Activated CD4-positive, alpha-beta memory T cell treated with anti-CD3 and anti-CD28 coated beads, Interleukin-2, amount 10 ng/mL, durations not matched to agents 7 days and 5 days (primary cell): ENCODE results near the gene ADAM33. TPM values are rescaled to one million over a fixed set of nuclear protein-coding genes. Genes with fewer than 3 reads are reported as not detected.

Source experiments
- CTCF ChIA-PET: fragments of 350-600 bp; sonication (Branson Sonifier 250); formaldehyde crosslinking; loops from one replicate; lab custom pipeline; 2021; ENCODE audit warnings: antibody characterized with exemption, inconsistent platforms; lab: Charles Lee
- POLR2A ChIA-PET: fragments of 350-600 bp; sonication (Branson Sonifier 250); formaldehyde crosslinking; loops from one replicate; lab custom pipeline; 2021; ENCODE audit warnings: antibody characterized with exemption; lab: Charles Lee
- DNase-seq: peaks from one replicate; pipeline ENCODE4 v3.0.0-alpha.2; 2020
- H3K27ac Mint-ChIP-seq: one replicate; pipeline ENCODE4 v1.8.0; 2021; ENCODE audit warnings: mild to moderate bottlenecking, mixed read lengths
- H3K27me3 Mint-ChIP-seq: one replicate; pipeline ENCODE4 v1.8.0; 2021; ENCODE audit warnings: mixed read lengths
- H3K36me3 Mint-ChIP-seq: one replicate; pipeline ENCODE4 v1.8.0; 2021; ENCODE audit warnings: low read depth, mixed read lengths
- H3K4me1 Mint-ChIP-seq: one replicate; pipeline ENCODE4 v1.8.0; 2021; ENCODE audit warnings: mixed read lengths
- H3K4me3 Mint-ChIP-seq: one replicate; pipeline ENCODE4 v1.8.0; 2021; ENCODE audit warnings: mild to moderate bottlenecking, mixed read lengths
- H3K9me3 Mint-ChIP-seq: one replicate; pipeline ENCODE4 v1.8.0; 2021; ENCODE audit warnings: mixed read lengths
- total RNA-seq, 2 experiments: library from RNA; stranded (reverse); gene quantifications; one replicate each; pipeline ENCODE4 v1.2.3, GENCODE V29; 2021

ADAM33 gene
- total RNA-seq, 2 experiments from 2014 or later, result not detected

DNA sequence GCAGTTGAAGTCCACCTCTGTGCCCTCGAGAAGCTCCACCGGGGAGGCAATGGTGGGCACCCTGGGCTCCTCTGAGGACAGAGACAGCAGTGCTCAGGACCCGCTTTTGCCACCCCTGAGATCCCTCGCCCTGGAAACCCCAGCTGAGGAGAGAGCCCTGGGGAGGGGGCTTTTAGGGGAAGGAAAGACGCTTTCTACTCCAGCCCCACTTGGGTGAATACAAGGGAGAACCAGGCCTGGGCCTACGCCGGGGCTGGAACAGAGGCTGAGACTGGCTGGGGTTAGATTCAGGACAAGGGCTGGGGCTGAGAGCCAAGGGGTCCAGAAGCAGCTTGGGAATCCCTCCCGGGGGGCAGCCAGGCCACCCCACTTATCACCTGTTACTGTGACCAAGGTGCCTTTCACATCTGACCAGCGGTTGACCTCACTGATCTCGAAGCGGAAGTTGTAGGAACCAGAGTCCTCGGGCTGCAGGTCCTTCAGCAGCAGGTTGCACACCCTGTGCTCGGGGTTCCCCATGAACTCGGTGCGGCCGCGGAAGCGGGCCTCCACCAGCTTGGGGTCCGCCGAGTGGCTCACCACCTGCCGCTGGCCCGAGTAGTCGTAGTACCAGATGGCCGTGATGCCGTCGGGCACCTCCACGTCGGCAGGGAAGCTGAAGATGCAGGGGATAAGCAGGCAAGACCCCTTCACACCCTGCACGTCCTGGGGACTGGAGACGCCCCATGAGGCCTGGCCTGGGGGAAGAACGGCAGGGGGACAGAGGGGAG is 24.3 kb upstream of the ADAM33 start:
- ChIA-PET POLR2A (interaction anchor here (1.5 kb wide), 1 partner anchor 29 kb away, joined by 5 read pairs; no protein-coding TSS in a partner anchor), CTCF (interaction anchor here (2.6 kb wide), 1 partner anchor 29 kb away, joined by 13 read pairs; no protein-coding TSS in a partner anchor)
- Mint-ChIP-seq H3K27me3 (peaks cover 9% of the 10 kb centered on the region), H3K4me1 (peaks cover 9% of the 10 kb centered on the region), H3K36me3 (no peaks in the 10 kb centered on the region), H3K27ac (no peak overlapping the region), H3K9me3 (no peaks in the 10 kb centered on the region), H3K4me3 (no peak overlapping the region)
- DNase-seq, result no peak

DNA sequence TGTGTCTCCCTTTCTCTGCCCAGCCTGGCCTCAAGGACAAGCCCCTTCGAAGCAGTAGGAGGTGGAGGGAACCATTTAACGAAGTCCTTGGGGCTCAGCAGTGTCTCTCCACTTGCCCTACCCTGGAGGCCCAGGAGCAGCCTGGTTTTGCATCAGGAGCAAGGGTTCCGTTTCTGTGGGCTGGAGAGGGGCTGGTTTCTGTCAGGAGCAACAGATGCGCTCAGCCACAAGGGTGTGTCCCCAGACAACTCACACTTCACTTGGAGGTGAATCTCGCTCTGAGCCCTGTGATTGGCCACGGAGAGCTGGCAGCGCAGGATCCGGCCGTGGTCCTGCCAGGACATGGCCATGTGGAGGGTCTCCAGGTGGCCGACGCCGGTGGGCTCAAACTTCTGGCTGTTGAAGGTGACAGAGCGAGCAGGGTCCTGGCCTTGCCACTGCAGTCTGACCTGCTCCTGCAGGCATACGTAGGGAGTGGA is 23.7 kb upstream of the ADAM33 start:
- no peaks in the 10 kb centered on the region for H3K36me3 Mint-ChIP-seq
- H3K27me3 Mint-ChIP-seq, result peaks cover 9% of the 10 kb centered on the region
- no peak overlapping the region for H3K27ac Mint-ChIP-seq
- ChIA-PET POLR2A (no interaction called here), CTCF (no interaction called here)
- peaks cover 9% of the 10 kb centered on the region for H3K4me1 Mint-ChIP-seq
- no peak for DNase-seq
- H3K4me3 Mint-ChIP-seq, result no peak overlapping the region
- no peaks in the 10 kb centered on the region for H3K9me3 Mint-ChIP-seq

DNA sequence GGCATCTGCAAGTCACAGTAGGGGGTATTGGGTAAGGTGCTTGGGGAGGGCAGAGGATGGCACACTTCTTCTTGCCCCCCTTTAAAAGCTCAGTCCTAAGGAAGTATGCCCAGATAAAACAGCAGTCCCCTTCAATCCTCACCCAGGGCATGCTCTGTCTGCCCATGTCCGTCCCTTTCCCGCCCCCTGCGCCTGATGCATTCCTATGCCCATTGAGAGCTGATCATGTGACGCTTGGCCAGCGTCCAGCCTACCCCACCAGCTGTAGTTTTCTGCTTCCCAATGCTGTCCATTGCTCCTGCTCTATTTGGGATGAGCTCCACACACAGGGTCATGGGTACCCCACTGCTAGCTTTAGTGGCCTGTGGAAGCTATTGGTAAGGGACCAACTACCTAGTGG is 22.3 kb upstream of the ADAM33 start:
- no peak overlapping the region for H3K4me3 Mint-ChIP-seq
- DNase-seq, result no peak
- H3K9me3 Mint-ChIP-seq, result no peaks in the 10 kb centered on the region
- POLR2A ChIA-PET, result no interaction called here
- CTCF ChIA-PET, result interaction anchor here (0.6 to 1.0 kb wide), 2 partner anchors 141 to 521 kb away, joined by 3 read pairs; no protein-coding TSS in a partner anchor
- H3K27ac Mint-ChIP-seq, result no peak overlapping the region
- H3K36me3 Mint-ChIP-seq, result no peaks in the 10 kb centered on the region
- peaks cover 7% of the 10 kb centered on the region for H3K27me3 Mint-ChIP-seq
- peaks cover 1% of the 10 kb centered on the region for H3K4me1 Mint-ChIP-seq

DNA sequence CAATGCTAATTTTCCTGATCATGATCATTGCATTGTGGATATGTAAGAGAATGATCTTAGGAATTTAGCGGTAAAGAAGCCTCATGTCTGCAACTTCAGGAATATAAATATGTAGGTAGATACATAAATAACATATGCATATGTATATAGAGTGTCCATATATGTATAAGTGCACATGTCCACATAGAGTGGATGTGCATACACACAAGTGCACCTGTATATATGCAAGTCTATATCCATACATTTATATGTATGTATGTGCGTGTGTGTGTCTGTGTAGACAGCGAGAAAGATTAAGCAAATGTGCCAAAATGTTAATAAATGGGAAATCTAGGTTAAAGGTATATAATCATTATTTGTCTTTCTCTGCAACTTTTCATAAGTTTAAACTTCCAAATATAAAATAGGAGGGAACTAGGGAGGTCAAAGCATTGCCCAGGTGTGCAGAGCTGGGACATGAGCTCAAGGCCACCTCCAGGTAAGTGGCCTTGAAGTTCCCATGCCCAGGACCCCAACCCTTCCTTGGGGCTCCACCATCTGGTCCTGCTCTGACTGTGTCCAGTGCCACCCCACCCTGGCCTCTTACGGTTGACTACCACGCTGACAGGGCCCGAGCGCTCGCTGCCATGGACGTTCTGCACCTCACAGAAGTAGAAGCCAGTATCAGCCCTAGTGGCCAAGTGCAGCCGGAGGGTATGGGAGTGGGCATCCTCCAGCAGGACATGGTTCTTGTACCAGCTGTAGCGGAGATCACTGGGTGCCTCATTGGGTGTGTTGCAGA is 21.0 kb upstream of the ADAM33 start:
- H3K36me3 Mint-ChIP-seq, result no peaks in the 10 kb centered on the region
- ChIA-PET CTCF (interaction anchor here (1.3 kb wide), 1 partner anchor 8 kb away, joined by 5 read pairs; no protein-coding TSS in a partner anchor), POLR2A (no interaction called here)
- no peaks in the 10 kb centered on the region for H3K4me1 Mint-ChIP-seq
- DNase-seq, result no peak
- peaks cover 4% of the 10 kb centered on the region for H3K27me3 Mint-ChIP-seq
- H3K4me3 Mint-ChIP-seq, result no peak overlapping the region
- H3K27ac Mint-ChIP-seq, result no peak overlapping the region
- H3K9me3 Mint-ChIP-seq, result no peaks in the 10 kb centered on the region

DNA sequence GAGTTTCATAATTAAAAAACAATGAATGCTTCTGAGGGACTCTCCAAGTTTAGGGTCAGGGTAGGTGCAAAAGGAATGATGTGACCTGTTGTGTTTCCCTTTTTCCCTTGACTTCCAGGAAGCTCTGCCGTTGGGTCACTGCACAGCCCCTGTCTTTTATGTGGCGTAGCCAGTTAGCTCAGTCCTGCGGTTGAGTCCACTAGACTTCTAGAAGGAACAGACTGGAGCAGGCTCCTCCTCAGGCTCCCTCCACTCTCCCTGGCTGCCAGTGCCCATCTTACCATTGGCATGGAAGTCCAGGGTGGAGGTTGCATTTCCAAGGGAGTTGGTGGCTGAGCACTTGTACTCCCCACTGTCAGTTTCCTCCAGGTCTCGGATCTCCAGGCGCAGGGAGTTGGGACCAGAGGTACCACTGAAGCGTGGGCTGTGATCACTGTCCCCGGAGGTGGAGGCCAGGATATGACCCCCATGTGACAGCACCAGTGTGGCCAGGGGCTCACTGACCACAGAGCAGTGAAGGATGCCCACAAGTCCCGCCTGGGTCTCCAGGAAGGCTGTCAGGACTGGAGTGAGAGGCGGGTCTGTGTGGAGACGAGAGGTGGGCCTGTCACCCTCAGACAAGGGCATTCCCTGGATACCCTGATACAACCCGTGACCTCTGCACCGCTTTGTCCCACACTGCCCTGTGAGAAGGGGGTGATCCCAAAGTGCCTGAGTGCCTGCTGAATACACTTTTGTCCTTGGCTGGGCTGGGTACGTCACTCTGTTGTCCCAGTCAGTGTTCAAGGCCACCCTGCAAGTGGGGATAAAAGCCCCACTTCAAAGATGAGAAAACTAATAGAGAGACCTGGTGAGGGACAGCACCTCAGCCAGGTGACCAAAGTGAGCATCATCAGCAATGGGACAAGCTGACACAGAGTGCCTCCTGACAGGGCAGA is 19.5 kb upstream of the ADAM33 start:
- CTCF ChIA-PET, result interaction anchor here (1.3 to 1.8 kb wide), 2 partner anchors 9 to 10 kb away, joined by 5 to 8 read pairs; no protein-coding TSS in a partner anchor
- Mint-ChIP-seq H3K36me3 (no peaks in the 10 kb centered on the region), H3K4me3 (no peak overlapping the region), H3K27me3 (peaks cover 1% of the 10 kb centered on the region), H3K9me3 (no peaks in the 10 kb centered on the region), H3K4me1 (no peaks in the 10 kb centered on the region), H3K27ac (no peak overlapping the region)
- POLR2A ChIA-PET, result no interaction called here
- no peak for DNase-seq

DNA sequence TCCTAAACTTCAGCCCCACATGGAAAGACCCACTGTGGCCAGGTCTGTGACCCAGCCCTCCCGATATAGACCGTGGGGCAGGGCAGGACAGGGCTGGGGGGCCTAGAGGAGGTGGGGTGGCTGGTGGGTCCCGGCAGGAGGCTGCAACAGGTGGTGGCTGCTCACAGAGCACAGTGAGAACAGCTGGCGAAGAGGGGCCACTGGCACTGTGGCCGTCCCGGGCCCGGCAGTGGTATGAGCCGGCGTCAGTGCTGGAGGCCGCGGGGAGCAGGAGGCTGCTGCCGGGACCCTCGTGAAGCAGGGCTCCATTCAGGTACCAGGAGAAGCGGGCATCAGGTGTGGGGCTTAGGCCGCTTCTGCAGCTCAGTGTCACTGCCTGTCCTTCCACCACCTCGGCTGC is 17.2 kb upstream of the ADAM33 start:
- ChIA-PET CTCF (interaction anchor here (1.2 kb wide), 1 partner anchor 12 kb away, joined by 3 read pairs; no protein-coding TSS in a partner anchor), POLR2A (no interaction called here)
- no peak overlapping the region for H3K4me3 Mint-ChIP-seq
- no peaks in the 10 kb centered on the region for H3K9me3 Mint-ChIP-seq
- H3K27me3 Mint-ChIP-seq, result no peaks in the 10 kb centered on the region
- H3K36me3 Mint-ChIP-seq, result no peaks in the 10 kb centered on the region
- H3K4me1 Mint-ChIP-seq, result no peaks in the 10 kb centered on the region
- DNase-seq, result no peak
- H3K27ac Mint-ChIP-seq, result no peak overlapping the region

DNA sequence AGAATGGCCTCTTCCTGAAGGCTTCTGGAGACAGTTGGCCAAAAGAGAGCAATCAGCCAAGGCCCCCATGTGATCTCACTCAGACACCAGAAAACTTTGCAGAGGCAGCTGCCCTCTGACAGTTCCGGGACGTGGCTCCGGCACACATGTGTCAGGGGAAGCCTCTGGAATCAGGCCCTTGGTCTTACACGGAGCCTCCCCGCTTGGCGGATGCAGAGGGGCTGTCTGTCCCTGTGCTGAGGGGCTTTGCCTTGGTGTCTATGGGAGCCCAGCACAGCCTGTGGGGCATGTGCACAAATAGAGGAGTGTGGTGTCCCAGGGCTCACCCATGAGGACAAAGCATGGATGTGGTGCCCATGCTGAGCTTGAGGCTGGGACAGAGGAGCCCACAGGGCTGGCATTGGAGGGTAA is 16.8 kb upstream of the ADAM33 start:
- CTCF ChIA-PET, result interaction anchor here (1.0 to 1.2 kb wide), 2 partner anchors 9 to 13 kb away, joined by 3 read pairs; no protein-coding TSS in a partner anchor

DNA sequence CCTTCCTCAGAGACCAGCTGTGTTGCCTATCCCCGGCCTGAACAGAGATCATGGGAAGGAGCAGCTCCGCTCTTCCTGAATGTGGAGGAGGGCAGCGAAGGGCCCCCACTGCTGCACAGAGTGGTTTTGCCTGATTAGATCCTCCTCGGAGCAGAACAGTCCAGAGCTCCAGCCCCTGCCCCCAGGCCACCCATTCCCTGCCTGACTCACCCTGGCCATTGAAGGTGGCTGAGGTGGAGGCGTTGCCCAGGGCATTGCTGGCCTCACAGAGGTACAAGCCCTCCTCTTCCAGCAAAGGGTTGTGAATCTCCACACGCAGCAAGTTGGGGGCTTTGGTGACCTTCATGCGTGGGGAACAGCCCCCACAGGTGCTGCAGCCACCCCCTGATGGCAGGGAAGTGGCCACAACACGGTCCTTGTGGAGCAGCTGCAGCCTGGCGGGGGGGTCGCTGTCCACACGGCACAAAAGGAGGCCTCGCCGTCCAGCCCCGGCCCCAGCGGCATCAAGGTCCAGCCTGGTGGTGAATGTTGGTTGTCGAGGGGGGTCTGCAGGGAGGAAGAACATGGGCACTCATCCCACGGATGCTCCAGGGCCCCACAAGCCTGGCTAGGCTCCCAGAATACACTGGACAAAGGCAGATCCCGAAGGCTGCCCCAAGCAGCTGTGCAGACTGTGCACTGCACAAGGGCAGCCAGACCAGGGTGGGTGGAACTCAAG is 15.9 kb upstream of the ADAM33 start:
- no peaks in the 10 kb centered on the region for H3K36me3 Mint-ChIP-seq
- POLR2A ChIA-PET, result no interaction called here

More for the DNA sequence above, 16.8 kb upstream of the ADAM33 start:
- Mint-ChIP-seq H3K27ac (no peak overlapping the region), H3K27me3 (no peaks in the 10 kb centered on the region), H3K9me3 (no peaks in the 10 kb centered on the region), H3K36me3 (no peaks in the 10 kb centered on the region), H3K4me3 (no peak overlapping the region), H3K4me1 (no peaks in the 10 kb centered on the region)
- POLR2A ChIA-PET, result no interaction called here
- DNase-seq, result no peak

DNA sequence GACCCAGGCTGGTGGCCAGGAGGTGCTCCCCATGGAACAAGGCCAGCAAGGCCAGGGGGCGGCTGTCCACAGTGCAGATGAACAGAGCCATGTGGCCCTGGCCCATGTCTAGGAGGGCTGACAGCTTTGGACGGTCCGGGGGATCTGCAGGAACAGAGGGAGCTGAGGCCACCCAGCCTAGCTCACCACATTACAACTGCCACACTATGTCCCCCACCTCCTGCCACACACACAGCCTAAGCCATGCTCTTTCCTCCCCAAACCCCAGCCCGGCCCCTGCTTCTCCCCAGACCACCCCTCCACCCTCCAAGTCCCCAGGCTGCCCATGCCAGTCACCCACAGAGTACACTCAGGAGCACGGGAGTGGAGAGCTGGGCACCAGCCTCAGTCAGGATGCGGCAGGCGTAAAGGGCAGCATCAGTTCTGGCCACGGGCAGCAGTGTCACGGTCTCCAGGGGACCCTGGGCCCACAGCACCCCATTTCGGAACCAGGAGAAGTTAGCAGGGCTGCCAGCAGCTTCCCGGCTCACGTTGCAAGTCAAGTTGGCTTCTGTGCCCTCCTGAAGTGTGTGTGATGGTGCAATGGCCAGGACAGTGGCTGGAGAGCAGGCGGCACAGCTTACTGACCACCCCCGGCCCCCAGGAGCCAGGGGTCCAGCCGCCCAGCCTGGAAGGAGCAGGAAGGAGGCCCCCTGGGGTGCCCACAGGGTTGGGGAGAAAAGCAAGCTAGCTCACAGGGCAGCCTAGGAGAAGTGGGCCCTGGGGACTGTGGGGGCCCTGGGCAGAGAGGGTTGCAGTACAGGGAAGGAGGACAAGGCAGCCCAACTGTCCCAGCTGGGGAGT is 15.2 kb upstream of the ADAM33 start:
- no peak overlapping the region for H3K27ac Mint-ChIP-seq
- no peaks in the 10 kb centered on the region for H3K27me3 Mint-ChIP-seq
- POLR2A ChIA-PET, result interaction anchor here (0.7 kb wide), 1 partner anchor 285 kb away, joined by 3 read pairs; no protein-coding TSS in a partner anchor
- CTCF ChIA-PET, result interaction anchor here (0.6 to 1.5 kb wide), 8 partner anchors 14 to 450 kb away, joined by 3 to 7 read pairs (median 3); no protein-coding TSS in a partner anchor
- no peak overlapping the region for H3K4me3 Mint-ChIP-seq
- H3K9me3 Mint-ChIP-seq, result no peaks in the 10 kb centered on the region
- H3K4me1 Mint-ChIP-seq, result no peaks in the 10 kb centered on the region
- no peak for DNase-seq
- H3K36me3 Mint-ChIP-seq, result no peaks in the 10 kb centered on the region

More for the DNA sequence above, 15.9 kb upstream of the ADAM33 start:
- H3K4me1 Mint-ChIP-seq, result no peaks in the 10 kb centered on the region
- no peak for DNase-seq
- no peak overlapping the region for H3K27ac Mint-ChIP-seq
- H3K27me3 Mint-ChIP-seq, result no peaks in the 10 kb centered on the region
- CTCF ChIA-PET, result interaction anchor here (1.0 to 1.4 kb wide), 3 partner anchors 10 to 38 kb away, joined by 3 read pairs; no protein-coding TSS in a partner anchor
- H3K4me3 Mint-ChIP-seq, result no peak overlapping the region
- no peaks in the 10 kb centered on the region for H3K9me3 Mint-ChIP-seq

DNA sequence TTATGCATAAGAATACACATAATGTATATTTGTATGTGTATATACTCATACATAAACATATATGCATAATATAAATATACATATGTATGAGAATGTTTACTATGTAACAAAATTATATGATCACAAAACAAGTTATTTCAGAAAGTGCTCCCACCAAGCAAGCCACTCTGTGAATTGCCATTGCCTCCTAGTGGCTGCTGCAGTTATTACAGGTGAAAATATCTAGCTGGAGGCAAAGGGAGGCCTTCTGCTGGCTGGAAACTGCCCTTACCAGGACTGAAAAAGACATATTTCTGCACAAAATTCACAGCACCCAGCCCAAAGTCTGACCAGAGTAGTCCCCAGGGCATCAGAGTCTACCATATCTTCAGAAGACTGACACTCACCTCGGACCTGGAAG is 14.4 kb upstream of the ADAM33 start:
- Mint-ChIP-seq H3K4me3 (no peak overlapping the region), H3K9me3 (no peaks in the 10 kb centered on the region), H3K4me1 (no peaks in the 10 kb centered on the region), H3K27ac (no peak overlapping the region), H3K36me3 (no peaks in the 10 kb centered on the region), H3K27me3 (no peaks in the 10 kb centered on the region)
- POLR2A ChIA-PET, result interaction anchor here (0.7 kb wide), 1 partner anchor 286 kb away, joined by 3 read pairs; no protein-coding TSS in a partner anchor
- DNase-seq, result no peak
- CTCF ChIA-PET, result interaction anchor here (0.6 to 1.5 kb wide), 8 partner anchors 15 to 449 kb away, joined by 3 to 7 read pairs (median 3); no protein-coding TSS in a partner anchor

DNA sequence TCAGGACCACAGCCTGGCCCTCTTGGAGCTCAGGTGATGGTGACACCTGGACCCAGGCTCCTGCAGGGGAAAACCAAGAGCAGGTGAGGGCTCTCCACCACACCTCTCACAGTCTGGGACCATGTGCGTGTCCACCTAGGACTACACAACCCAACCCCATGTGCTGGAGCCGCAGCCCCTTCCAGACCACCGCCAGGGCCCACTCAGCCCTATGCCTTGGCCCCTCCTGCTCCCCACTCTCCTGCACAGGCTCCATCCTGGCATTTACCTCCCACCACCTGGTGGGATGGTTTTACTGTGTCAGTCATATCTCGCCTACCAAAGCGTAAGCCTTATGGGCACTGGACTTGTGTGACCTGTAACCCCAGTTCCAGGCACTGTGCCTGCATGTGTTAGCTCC is 13.1 kb upstream of the ADAM33 start:
- Mint-ChIP-seq H3K4me3 (no peak overlapping the region), H3K9me3 (no peaks in the 10 kb centered on the region), H3K4me1 (no peaks in the 10 kb centered on the region), H3K27me3 (no peaks in the 10 kb centered on the region), H3K27ac (no peak overlapping the region), H3K36me3 (no peaks in the 10 kb centered on the region)
- DNase-seq, result no peak
- CTCF ChIA-PET, result interaction anchor here (0.6 to 2.3 kb wide), 4 partner anchors 16 to 79 kb away, joined by 3 to 10 read pairs (median 4); no protein-coding TSS in a partner anchor
- POLR2A ChIA-PET, result no interaction called here
